GM18951 (cell line): ENCODE data around the gene SNX13.
"Not testable (repeated sequence)": the region's sequence is repeated elsewhere in the genome, so short reads cannot be mapped to it uniquely, and the experiment has no call there.

ENCODE experiments used
- POLR2A ChIP-seq: IDR thresholded peaks from 4 replicates; pipeline ENCODE4 v1.6.1; 2011; ENCODE audit warnings: mild to moderate bottlenecking; ENCODE audit not compliant: insufficient read length, insufficient read depth; ENCODE audit errors: extremely low read depth
- in situ Hi-C: fragments of 300-500 bp; cut with MboI; formaldehyde crosslinking; loops from one replicate; pipeline ENCODE4 v1.12.0; 2022; ENCODE audit warnings: low sequenced_read_pairs, mixed read lengths, inconsistent platforms; ENCODE audit not compliant: unreplicated experiment

SNX13 gene

GRCh38 chr7:17916786-17917185 is 23.5 kb downstream of the SNX13 start:
- no peak for TF ChIP-seq POLR2A
- in situ Hi-C loops: no loop called here

GRCh38 chr7:17915796-17916195 is 24.5 kb downstream of the SNX13 start:
- no peak for TF ChIP-seq POLR2A

GRCh38 chr7:17915168-17915567 is 25.1 kb downstream of the SNX13 start:
- no peak for TF ChIP-seq POLR2A
- in situ Hi-C loops: no loop called here

More at GRCh38 chr7:17915796-17916195, 24.5 kb downstream of the SNX13 start:
- in situ Hi-C loops: no loop called here

- in situ Hi-C loops: no loop called here
- TF ChIP-seq POLR2A: no peak
Measured at GRCh38 chr7:17913250-17913649, 27.0 kb downstream of the SNX13 start.

- no peak for TF ChIP-seq POLR2A
- in situ Hi-C loops: no loop called here
Measured at GRCh38 chr7:17912536-17913235, 27.6 kb downstream of the SNX13 start.

- no peak for TF ChIP-seq POLR2A
- in situ Hi-C loops: no loop called here
Measured at GRCh38 chr7:17912050-17912449, 28.2 kb downstream of the SNX13 start.

- in situ Hi-C loops: no loop called here
- no peak for TF ChIP-seq POLR2A
Measured at GRCh38 chr7:17910377-17910776, 29.9 kb downstream of the SNX13 start.

GRCh38 chr7:17909310-17909709 is 31.0 kb downstream of the SNX13 start:
- in situ Hi-C loops: not testable (repeated sequence)

- TF ChIP-seq POLR2A: no peak
- in situ Hi-C loops: no loop called here
Measured at GRCh38 chr7:17907014-17907413, 33.3 kb downstream of the SNX13 start.

- in situ Hi-C loops: no loop called here
- TF ChIP-seq POLR2A: no peak
Measured at GRCh38 chr7:17903337-17903736, 37.0 kb downstream of the SNX13 start.

GRCh38 chr7:17902599-17902998 is 37.7 kb downstream of the SNX13 start:
- TF ChIP-seq POLR2A: no peak
- in situ Hi-C loops: no loop called here

- TF ChIP-seq POLR2A: no peak
- in situ Hi-C loops: no loop called here
Measured at GRCh38 chr7:17900464-17900863, 39.8 kb downstream of the SNX13 start.

GRCh38 chr7:17898111-17898510 is 42.2 kb downstream of the SNX13 start:
- TF ChIP-seq POLR2A: no peak
- in situ Hi-C loops: no loop called here

- TF ChIP-seq POLR2A: no peak
- in situ Hi-C loops: no loop called here
Measured at GRCh38 chr7:17887286-17887685, 53.0 kb downstream of the SNX13 start.

- no peak for TF ChIP-seq POLR2A
- in situ Hi-C loops: no loop called here
Measured at GRCh38 chr7:17882685-17883084, 57.6 kb downstream of the SNX13 start.

- no peak for TF ChIP-seq POLR2A
- in situ Hi-C loops: no loop called here
Measured at GRCh38 chr7:17879075-17879661, 61.1 kb downstream of the SNX13 start.
